PC-3 (cell line): ENCODE results near the gene MBOAT1.

Experiments used
- EZH2 ChIP-seq: fragments of 300-600 bp; sonication (generic); IDR thresholded peaks from one replicate; pipeline ENCODE4 v1.6.1; 2017; ENCODE audit warnings: antibody characterized with exemption, mild to moderate bottlenecking, low read length; ENCODE audit not compliant: unreplicated experiment
- EZH2phosphoT487 ChIP-seq: fragments of 300-600 bp; sonication (generic); IDR thresholded peaks from 2 replicates; pipeline ENCODE4 v1.6.1; 2018; ENCODE audit warnings: mild to moderate bottlenecking, antibody characterized with exemption, low read length, borderline replicate concordance
- TF ChIP-seq, protein P1 (sequence below): fragments of 300-600 bp; sonication (generic); conservative IDR thresholded peaks from 2 replicates; pipeline ENCODE4 v1.5.1; 2017; ENCODE audit warnings: antibody characterized with exemption, low read depth, mild to moderate bottlenecking, low read length

DNA sequence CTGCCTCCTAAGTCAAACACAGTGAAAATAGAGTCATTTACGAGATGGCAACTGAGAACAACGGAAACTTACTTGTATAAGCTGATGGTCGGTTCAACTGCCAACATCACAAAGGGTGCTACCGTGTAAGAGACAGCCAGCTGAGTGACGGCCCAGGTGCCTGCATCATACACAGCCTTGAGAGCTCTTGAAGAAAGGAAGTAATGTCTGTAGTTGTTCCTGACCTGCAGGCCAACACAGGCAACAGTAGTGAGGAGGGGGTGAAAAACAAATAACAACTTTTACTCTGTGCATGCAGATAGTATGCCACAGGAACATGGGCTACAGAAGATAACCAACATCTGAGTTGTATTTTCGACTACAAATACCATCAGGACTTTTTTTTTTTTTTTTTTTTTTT lies 102.7 kb downstream of the MBOAT1 start:
- TF ChIP-seq, protein P1, sequence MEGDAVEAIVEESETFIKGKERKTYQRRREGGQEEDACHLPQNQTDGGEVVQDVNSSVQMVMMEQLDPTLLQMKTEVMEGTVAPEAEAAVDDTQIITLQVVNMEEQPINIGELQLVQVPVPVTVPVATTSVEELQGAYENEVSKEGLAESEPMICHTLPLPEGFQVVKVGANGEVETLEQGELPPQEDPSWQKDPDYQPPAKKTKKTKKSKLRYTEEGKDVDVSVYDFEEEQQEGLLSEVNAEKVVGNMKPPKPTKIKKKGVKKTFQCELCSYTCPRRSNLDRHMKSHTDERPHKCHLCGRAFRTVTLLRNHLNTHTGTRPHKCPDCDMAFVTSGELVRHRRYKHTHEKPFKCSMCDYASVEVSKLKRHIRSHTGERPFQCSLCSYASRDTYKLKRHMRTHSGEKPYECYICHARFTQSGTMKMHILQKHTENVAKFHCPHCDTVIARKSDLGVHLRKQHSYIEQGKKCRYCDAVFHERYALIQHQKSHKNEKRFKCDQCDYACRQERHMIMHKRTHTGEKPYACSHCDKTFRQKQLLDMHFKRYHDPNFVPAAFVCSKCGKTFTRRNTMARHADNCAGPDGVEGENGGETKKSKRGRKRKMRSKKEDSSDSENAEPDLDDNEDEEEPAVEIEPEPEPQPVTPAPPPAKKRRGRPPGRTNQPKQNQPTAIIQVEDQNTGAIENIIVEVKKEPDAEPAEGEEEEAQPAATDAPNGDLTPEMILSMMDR, result no peak
- no peak for TF ChIP-seq EZH2phosphoT487
- TF ChIP-seq EZH2, result no peak
